ENCODE results near the gene GPC3.

DNA sequence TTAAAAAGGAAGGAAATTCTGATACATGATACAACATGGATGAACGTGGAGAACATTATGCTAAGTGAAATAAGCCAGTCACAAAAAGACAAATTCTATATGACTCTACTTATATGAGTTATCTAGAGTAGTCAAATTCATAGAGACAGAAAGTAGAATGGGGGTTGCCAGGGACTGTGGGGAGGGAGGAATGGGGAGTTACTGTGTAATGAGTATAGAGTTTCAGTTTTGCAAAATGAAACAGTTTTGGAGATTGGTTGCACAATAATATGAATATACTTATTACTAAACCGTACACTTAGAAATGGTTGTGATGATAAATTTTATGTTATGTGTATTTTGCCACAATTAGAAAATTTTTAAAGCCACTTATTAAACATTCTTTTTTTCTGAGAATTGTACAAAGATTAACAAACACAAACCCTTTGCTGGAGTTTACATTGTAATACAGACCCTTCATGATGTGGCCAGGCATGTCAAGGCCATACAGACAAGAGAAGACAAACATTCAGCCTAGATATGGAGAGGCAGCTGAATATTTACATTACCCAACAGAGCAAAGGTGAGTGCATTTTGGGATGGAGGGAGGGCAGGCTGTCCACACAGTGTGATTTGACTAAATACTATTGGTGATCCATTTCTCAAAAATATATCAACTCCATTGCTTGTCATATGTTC lies 21.2 kb upstream of the GPC3 start:
- TF ChIP-seq, protein P1, sequence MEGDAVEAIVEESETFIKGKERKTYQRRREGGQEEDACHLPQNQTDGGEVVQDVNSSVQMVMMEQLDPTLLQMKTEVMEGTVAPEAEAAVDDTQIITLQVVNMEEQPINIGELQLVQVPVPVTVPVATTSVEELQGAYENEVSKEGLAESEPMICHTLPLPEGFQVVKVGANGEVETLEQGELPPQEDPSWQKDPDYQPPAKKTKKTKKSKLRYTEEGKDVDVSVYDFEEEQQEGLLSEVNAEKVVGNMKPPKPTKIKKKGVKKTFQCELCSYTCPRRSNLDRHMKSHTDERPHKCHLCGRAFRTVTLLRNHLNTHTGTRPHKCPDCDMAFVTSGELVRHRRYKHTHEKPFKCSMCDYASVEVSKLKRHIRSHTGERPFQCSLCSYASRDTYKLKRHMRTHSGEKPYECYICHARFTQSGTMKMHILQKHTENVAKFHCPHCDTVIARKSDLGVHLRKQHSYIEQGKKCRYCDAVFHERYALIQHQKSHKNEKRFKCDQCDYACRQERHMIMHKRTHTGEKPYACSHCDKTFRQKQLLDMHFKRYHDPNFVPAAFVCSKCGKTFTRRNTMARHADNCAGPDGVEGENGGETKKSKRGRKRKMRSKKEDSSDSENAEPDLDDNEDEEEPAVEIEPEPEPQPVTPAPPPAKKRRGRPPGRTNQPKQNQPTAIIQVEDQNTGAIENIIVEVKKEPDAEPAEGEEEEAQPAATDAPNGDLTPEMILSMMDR (IDR thresholded peaks at IDR 0.05) = no peak
- TF ChIP-seq POLR2A (IDR thresholded peaks at IDR 0.05) = no peak
